Heart left ventricle (tissue), 16 donors: ENCODE data around the gene CTTNBP2. TPM values are rescaled to one million over a fixed set of nuclear protein-coding genes. Genes with fewer than 3 reads are reported as not detected.
A peak's percentile ranks its signal among the peaks of the same experiment; 100 is the strongest.
"Not testable (repeated sequence)": the region's sequence is repeated elsewhere in the genome, so short reads cannot be mapped to it uniquely, and the experiment has no call there.

Source experiments
- ATAC-seq, 4 donors: fragments of 200-7000 bp; cut with Tn5 transposase; one replicate each; pipeline ENCODE4 v1.9.1; 2020 to 2022; ENCODE audit warnings: moderate library complexity in 4 of 4, mild to moderate bottlenecking in 3 of 4, moderate number of reproducible peaks in 1 of 4
- DNase-seq, 5 donors: peaks; one replicate each; pipeline ENCODE4 v3.0.0-alpha.2; 2020
- H3K27ac ChIP-seq, 12 donors: fragments of 200-600 bp; sonication (generic) in 4 of 12; one replicate each; pipeline versions ENCODE4 v1.5.0 to v1.8.0; 2016 to 2022; ENCODE audit warnings: mild to moderate bottlenecking in 2 of 12
- H3K27me3 ChIP-seq, 9 donors: fragments of 200-600 bp; sonication (generic) in 2 of 9; one replicate each; pipeline versions ENCODE4 v1.5.1 to v1.8.0; 2016 to 2022; ENCODE audit warnings: mild to moderate bottlenecking in 3 of 9
- H3K36me3 ChIP-seq, 9 donors: fragments of 200-600 bp; sonication (generic) in 2 of 9; one replicate each; pipeline versions ENCODE4 v1.5.0 to v1.8.0; 2018 to 2022; ENCODE audit warnings: mild to moderate bottlenecking in 2 of 9
- H3K4me1 ChIP-seq, 12 donors: fragments of 200-600 bp; sonication (generic) in 4 of 12; one replicate each; pipeline versions ENCODE4 v1.5.0 to v1.8.0; 2016 to 2022; ENCODE audit warnings: mild to moderate bottlenecking in 3 of 12
- H3K4me3 ChIP-seq, 12 donors: fragments of 200-600 bp; sonication (generic) in 4 of 12; one replicate each; pipeline versions ENCODE4 v1.5.0 to v1.8.0; 2017 to 2022; ENCODE audit warnings: mild to moderate bottlenecking in 9 of 12, moderate library complexity in 4 of 12
- H3K9me3 ChIP-seq, 12 donors: fragments of 200-600 bp; sonication (generic) in 4 of 12; one replicate each; pipeline versions ENCODE4 v1.5.0 to v1.8.0; 2016 to 2022; ENCODE audit warnings: mild to moderate bottlenecking in 1 of 12
- CTCF ChIP-seq, 12 donors: fragments of 200-600 bp; sonication (generic) in 4 of 12; IDR thresholded peaks; one replicate each; pipeline versions ENCODE4 v1.5.0 to v1.8.0; 2018 to 2022; ENCODE audit warnings: antibody characterized with exemption in 12 of 12, mild to moderate bottlenecking in 5 of 12
- POLR2A ChIP-seq, 2 donors: fragments of 450-650 bp; IDR thresholded peaks; one replicate each; pipeline ENCODE4 v1.6.1; 2017; ENCODE audit warnings: antibody characterized with exemption in 2 of 2, mild to moderate bottlenecking in 2 of 2, moderate library complexity in 2 of 2
- WGBS, 4 donors: extraction: QIAGEN DNeasy Blood & Tissue Kit in 2 of 4; methylation state at CpG; one replicate each; pipeline versions ENCODE4 v1.1.5 to v1.1.7; 2013 to 2018; 5-methylcytosine and 5-hydroxymethylcytosine counted together
- intact Hi-C, 10 donors: fragments of 100-400 bp; cut with DNase I; formaldehyde crosslinking; loops; one replicate each; pipeline versions ENCODE4 v1.11.1 to v1.14.2; 2022
- polyA plus RNA-seq, 2 donors: library from polyadenylated mRNA; stranded (reverse); fragments of 200-250 nt; gene quantifications; one replicate each; pipeline ENCODE4 v1.2.3, GENCODE V29; 2013
- total RNA-seq, 9 donors: library from RNA; depleted of rRNA in 2 of 9; stranded (reverse); fragments of >200 nt in 2 of 9; fragmentation: NEBNext Ultra II Directional in 3 of 9; extraction: Animal tissue kit (Norgen Biotek cat#: 25700) in 3 of 9; gene quantifications; one replicate each; pipeline versions ENCODE4 v1.1.0 to v1.2.4, GENCODE V29; 2016 to 2023
- donor health status: ischemic (EF 13 %, LVEDD 7.1; RV severe dilation, severe dysfunction).
- donor health status: healthy with polysubstance abuse.
- donor health status: DM: no; HTN: yes; CAD: no.
- donor health status: DM: no; HTN: no; CAD: no.
- donor health status: ischemic (EF 25% LVEDD 6.9; RV normal size, moderate dysfunction).
- donor health status: ischemic (EF 25% LVEDD 5.7; RV mildly dilated, moderate dysfunction).
- donor health status: healthy.
- donor health status: DM: yes; HTN: yes; CAD: no.
- donor health status: ischemic (EF 35%, LVEDD 5.7; RV mildly dilated, moderate dysfunction).
- donor health status: nonischemic (EF 11% LVEDD 7.7; RV severe dilation, severe dysfunction).
- donor health status: DM: yes; HTN: yes; CAD: no.
- donor health status: PGD.
- donor health status: ischemic (EF 29% LVEDD 5.4; RV normal size, mild dysfunction).
- donor health status: nonischemic (EF 23%, LVEDD 6.1; RV moderate dilation, normal function).

CTTNBP2 gene
- total and polyA plus RNA-seq, 11 donors: 0.31 to 3.9 (median 0.76) TPM

GRCh38 chr7:117716707-117717299, 156.4 kb downstream of the CTTNBP2 start:
- no peak for DNase-seq
- H3K36me3 ChIP-seq: peaks cover 0 to 18% (median 0%) of the 10 kb centered on the region in 9 donors
- H3K27me3 ChIP-seq: no peaks in the 10 kb centered on the region
- intact Hi-C loops: loop anchor here in 7 of 10 donors (2.0 to 10.0 kb wide), 6 partner anchors 252 to 315 kb away; no protein-coding TSS in a partner anchor
- ATAC-seq: no peak
- TF ChIP-seq CTCF (IDR thresholded peaks at IDR 0.05): no peak
- no peak for TF ChIP-seq POLR2A (IDR thresholded peaks at IDR 0.05)
- H3K9me3 ChIP-seq: no peaks in the 10 kb centered on the region
- 73 to 79% (median 76%) methylated on average over 5 of the region's 5 CpGs for WGBS, 4 donors
- no peak overlapping the region for H3K27ac ChIP-seq
- H3K4me3 ChIP-seq: no peak overlapping the region
- H3K4me1 ChIP-seq: no peaks in the 10 kb centered on the region

DNA sequence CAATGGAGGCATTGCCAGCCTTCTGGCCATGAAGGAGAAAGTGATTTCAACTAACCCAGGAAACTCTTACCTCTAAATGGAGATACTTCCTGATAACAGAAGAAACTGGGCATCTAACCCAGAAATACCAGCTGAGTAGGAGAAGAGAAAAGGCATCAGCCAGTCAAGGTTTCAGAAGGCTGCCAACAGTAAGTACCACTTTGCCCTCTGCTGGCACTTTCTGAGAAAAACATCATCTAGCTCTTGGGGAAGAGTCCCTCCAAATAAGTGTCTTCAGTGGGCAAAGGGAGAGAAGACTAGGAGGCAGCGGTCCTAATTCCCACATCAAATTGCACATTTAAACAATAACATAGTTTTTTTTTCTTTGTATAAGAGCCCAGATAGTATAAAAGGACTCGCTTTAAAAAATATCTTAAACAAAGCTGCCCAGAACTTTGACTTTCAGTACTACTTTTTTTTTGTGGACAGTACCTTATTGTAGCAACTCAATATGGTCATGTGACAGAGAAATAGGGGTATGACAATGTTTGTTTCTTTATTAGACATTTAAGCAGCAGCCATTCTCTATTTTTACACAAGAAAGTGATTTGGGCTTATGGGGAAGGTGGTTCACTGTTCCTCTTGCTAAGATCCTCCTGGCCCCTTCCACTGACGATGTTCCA, 157.3 kb downstream of the CTTNBP2 start:
- H3K27ac ChIP-seq: no peak overlapping the region
- 77 to 81% (median 78%) methylated on average over 3 of the region's 3 CpGs for WGBS, 4 donors
- no peak overlapping the region for H3K4me3 ChIP-seq
- peak in 1 of 4 donors; percentile 45 for ATAC-seq
- no peaks in the 10 kb centered on the region for H3K27me3 ChIP-seq
- no peaks in the 10 kb centered on the region for H3K9me3 ChIP-seq
- TF ChIP-seq POLR2A (IDR thresholded peaks at IDR 0.05) (no peak), CTCF (IDR thresholded peaks at IDR 0.05) (peak in 9 of 12 donors; percentile 18 to 52 (median 35))
- intact Hi-C loops: loop anchor here in 8 of 10 donors (2.0 to 10.0 kb wide), 6 partner anchors 251 to 314 kb away; no protein-coding TSS in a partner anchor
- no peak for DNase-seq
- H3K4me1 ChIP-seq: no peaks in the 10 kb centered on the region
- H3K36me3 ChIP-seq: peaks cover 0 to 18% (median 0%) of the 10 kb centered on the region in 9 donors

DNA sequence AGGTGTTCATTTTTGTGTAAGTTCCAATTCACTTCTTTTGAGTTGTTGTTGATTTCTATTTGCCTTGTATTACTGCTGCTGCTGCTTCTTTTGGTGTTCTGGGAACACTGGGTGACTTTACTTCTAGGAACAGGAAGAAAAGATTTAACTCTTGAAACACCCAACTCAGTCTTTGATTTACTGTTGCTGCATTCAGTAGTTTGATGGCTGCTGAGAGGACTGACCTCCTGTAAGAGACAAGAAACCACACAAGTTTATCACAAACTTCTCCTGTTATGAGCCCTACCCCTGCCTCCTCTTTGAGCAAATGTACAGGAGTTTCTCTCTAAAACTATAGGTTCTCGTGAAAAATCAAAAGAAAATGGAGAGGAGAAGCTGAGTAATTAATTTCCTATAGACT, 161.7 kb downstream of the CTTNBP2 start:
- intact Hi-C loops: loop anchor here in 3 of 10 donors (5.0 to 10.0 kb wide), 3 partner anchors 247 to 307 kb away; no protein-coding TSS in a partner anchor
- WGBS, 4 donors: 91 to 100% (median 98%) methylated on average over 1 of the region's 1 CpG
- peaks cover 0 to 5% (median 0%) of the 10 kb centered on the region in 12 donors for H3K9me3 ChIP-seq
- ATAC-seq (no peak), DNase-seq (no peak)
- H3K4me1 ChIP-seq: no peaks in the 10 kb centered on the region
- H3K27me3 ChIP-seq: no peaks in the 10 kb centered on the region
- no peaks in the 10 kb centered on the region for H3K36me3 ChIP-seq
- H3K4me3 ChIP-seq: no peak overlapping the region
- H3K27ac ChIP-seq: no peak overlapping the region
- TF ChIP-seq POLR2A (IDR thresholded peaks at IDR 0.05) (no peak), CTCF (IDR thresholded peaks at IDR 0.05) (no peak)

GRCh38 chr7:117708173-117708572, 165.1 kb downstream of the CTTNBP2 start:
- intact Hi-C loops, H3K4me1 ChIP-seq, ATAC-seq, H3K9me3 ChIP-seq, H3K36me3 ChIP-seq, DNase-seq, H3K4me3 ChIP-seq, H3K27me3 ChIP-seq, H3K27ac ChIP-seq: not testable (repeated sequence)
- 69 to 97% (median 95%) methylated on average over 4 of the region's 4 CpGs for WGBS, 4 donors
